HepG2 (cell line): ENCODE results near the gene VKORC1. TPM values are rescaled to one million over a fixed set of nuclear protein-coding genes. Genes with fewer than 3 reads are reported as not detected.
A peak's percentile ranks its signal among the peaks of the same experiment; 100 is the strongest.

ENCODE experiments used
- ARHGAP35 ChIP-seq: sonication (generic); formaldehyde crosslinking; IDR thresholded peaks from 2 replicates; pipeline ENCODE4 v1.9.0; 2022; ENCODE audit warnings: mild to moderate bottlenecking, inconsistent platforms, moderate library complexity, missing genetic modification reagents, borderline replicate concordance
- CBX2 ChIP-seq, 2 experiments: fragments of 200-600 bp in 1 of 2; sonication (generic); formaldehyde crosslinking in 1 of 2; IDR thresholded peaks; 2 replicates each; pipeline versions ENCODE4 v1.7.0 to v1.8.1; 2018 to 2022; ENCODE audit warnings: low read depth in 2 of 2, low read length in 1 of 2, mild to moderate bottlenecking in 1 of 2, missing genetic modification reagents in 1 of 2
- HMGXB4 ChIP-seq, 2 experiments: sonication (generic) in 1 of 2; formaldehyde crosslinking in 1 of 2; IDR thresholded peaks; 2 replicates each; pipeline versions ENCODE4 v1.4.0 to v1.6.1; 2018 to 2020; ENCODE audit warnings: missing genetic modification reagents in 2 of 2, borderline replicate concordance in 1 of 2, low read depth in 1 of 2, mild to moderate bottlenecking in 1 of 2, missing biosample characterization in 1 of 2
- MATR3 ChIP-seq: sonication (generic); formaldehyde crosslinking; IDR thresholded peaks from 2 replicates; pipeline ENCODE4 v1.4.0; 2020; ENCODE audit warnings: missing genetic modification reagents
- MTF1 ChIP-seq: sonication (generic); formaldehyde crosslinking; IDR thresholded peaks from 2 replicates; pipeline ENCODE4 v1.5.0; 2020; ENCODE audit warnings: missing genetic modification reagents
- MYPOP ChIP-seq: sonication (generic); formaldehyde crosslinking; IDR thresholded peaks from 2 replicates; pipeline ENCODE4 v1.8.1; 2023; ENCODE audit warnings: mild to moderate bottlenecking, moderate library complexity, missing genetic modification reagents
- NFKB2 ChIP-seq: sonication (generic); formaldehyde crosslinking; IDR thresholded peaks from 2 replicates; pipeline ENCODE4 v1.4.0; 2020; ENCODE audit warnings: missing genetic modification reagents, borderline replicate concordance
- REST ChIP-seq, 2 experiments: IDR thresholded peaks; 2 replicates each; pipeline ENCODE4 v1.6.1; 2011 to 2012; ENCODE audit warnings: low read length in 2 of 2, borderline replicate concordance in 1 of 2, low read depth in 1 of 2, mild to moderate bottlenecking in 1 of 2, moderate library complexity in 1 of 2
- ZNF235 ChIP-seq: sonication (generic); formaldehyde crosslinking; IDR thresholded peaks from 2 replicates; pipeline ENCODE4 v1.8.1; 2023; ENCODE audit warnings: mild to moderate bottlenecking, missing genetic modification reagents, borderline replicate concordance
- ZNF256 ChIP-seq: sonication (generic); formaldehyde crosslinking; conservative IDR thresholded peaks from 2 replicates; pipeline ENCODE4 v1.4.0; 2020; ENCODE audit warnings: missing genetic modification reagents
- ZNF367 ChIP-seq: sonication (generic); formaldehyde crosslinking; IDR thresholded peaks from 2 replicates; pipeline ENCODE4 v1.4.0; 2020; ENCODE audit warnings: missing genetic modification reagents, borderline replicate concordance
- ZNF549 ChIP-seq: sonication (generic); formaldehyde crosslinking; IDR thresholded peaks from 2 replicates; pipeline ENCODE4 v1.5.0; 2020; ENCODE audit warnings: missing genetic modification reagents
- ZNF609 ChIP-seq: sonication (generic); formaldehyde crosslinking; IDR thresholded peaks from 2 replicates; pipeline ENCODE4 v1.4.0; 2020; ENCODE audit warnings: mild to moderate bottlenecking, missing genetic modification reagents, borderline replicate concordance
- ZNF766 ChIP-seq: sonication (generic); formaldehyde crosslinking; IDR thresholded peaks from 2 replicates; pipeline ENCODE4 v1.5.0; 2020; ENCODE audit warnings: missing genetic modification reagents, borderline replicate concordance
- ZNF883 ChIP-seq: sonication (generic); formaldehyde crosslinking; IDR thresholded peaks from 2 replicates; pipeline ENCODE4 v1.5.1; 2020; ENCODE audit warnings: mild to moderate bottlenecking, missing genetic modification reagents; ENCODE audit errors: not compliant biosample characterization
- polyA plus RNA-seq, 8 experiments: library from polyadenylated mRNA; depleted of rRNA in 3 of 8; stranded (reverse) in 7 of 8; unstranded in 1 of 8; fragments of >200 nt; fragmentation: Illumina TruSeq in 4 of 8; extraction: Trizol in 4 of 8; gene quantifications; 2 replicates each; pipeline versions ENCODE4 v1.2.1 to v1.2.3, GENCODE V29; 2011 to 2016; ENCODE audit warnings: low read depth in 4 of 8, missing spikeins in 1 of 8, mixed read lengths in 1 of 8; ENCODE audit not compliant: insufficient read depth in 1 of 8
- total RNA-seq, 5 experiments: library from RNA; depleted of rRNA; stranded (reverse); fragments of >200 nt; fragmentation: Illumina TruSeq; extraction: Trizol; gene quantifications; 2 replicates each; pipeline ENCODE4 v1.2.3, GENCODE V29; 2016; ENCODE audit warnings: low read depth in 1 of 5

VKORC1 gene
- total and polyA plus RNA-seq, 2 of the 13 experiments (the other 11 are each of a cell fraction or from before 2014, with no cell fraction given), result 141 to 615 TPM

- TF ChIP-seq HMGXB4 (CRISPR knock-in tag; IDR thresholded peaks at IDR 0.05; ENCODE audit: borderline replicate concordance in 1 of 2, low read depth in 1 of 2) (peak; percentile 92 to 95), MTF1 (CRISPR knock-in tag) (no peak), ZNF256 (CRISPR knock-in tag) (no peak), CBX2 (IDR thresholded peaks at IDR 0.05; ENCODE audit: low read depth, low read length) (no peak), CBX2 (CRISPR knock-in tag; IDR thresholded peaks at IDR 0.05; ENCODE audit: low read depth) (no peak), NFKB2 (no peak), ZNF367 (CRISPR knock-in tag) (no peak), REST (IDR thresholded peaks at IDR 0.05; ENCODE audit: borderline replicate concordance in 1 of 2, low read depth in 1 of 2, low read length in 2 of 2) (no peak), ZNF766 (CRISPR knock-in tag) (no peak), MATR3 (CRISPR knock-in tag) (no peak; the same call in 1 of the 2 replicates), ARHGAP35 (CRISPR knock-in tag) (no peak), ZNF609 (peak; percentile 61; the same call in 1 of the 2 replicates), ZNF235 (CRISPR knock-in tag) (peak; percentile 74; the same call in 1 of the 2 replicates), ZNF549 (CRISPR knock-in tag) (no peak), ZNF883 (CRISPR knock-in tag) (no peak), MYPOP (peak; percentile 57; the same call in 1 of the 2 replicates)
Measured at GRCh38 chr16:31142109-31143010, 47.8 kb upstream of the VKORC1 start (continued).
